ENCODE data around the gene GOLGA7B.

GRCh38 chr10:97827702-97828291, 21.8 kb upstream of the GOLGA7B start:
- TF ChIP-seq YY1 (IDR thresholded peaks at IDR 0.05; ENCODE audit: low read depth): no peak
- no peak for TF ChIP-seq CREB1 (IDR thresholded peaks at IDR 0.05; ENCODE audit: low read depth)
- TF ChIP-seq TAF1 (IDR thresholded peaks at IDR 0.05; ENCODE audit: low read depth): no peak
- no peak for TF ChIP-seq NFIC (IDR thresholded peaks at IDR 0.05)
- no peak for TF ChIP-seq EGR1 (IDR thresholded peaks at IDR 0.05)
- TF ChIP-seq EP300 (IDR thresholded peaks at IDR 0.05; ENCODE audit: borderline replicate concordance): no peak
- no peak for TF ChIP-seq REST (IDR thresholded peaks at IDR 0.05; ENCODE audit: low read depth)
- no peak for TF ChIP-seq MAX (IDR thresholded peaks at IDR 0.05)

All from Ishikawa (cell line).